A549 (cell line): ENCODE data around the gene AQP5.

Experiments
- CEBPB ChIP-seq, 2 experiments: fragments of >200 bp in 1 of 2; sonication (Bioruptor Twin) in 1 of 2; formaldehyde crosslinking in 1 of 2; IDR thresholded peaks; 2 replicates each; pipeline ENCODE4 v1.6.1; 2012 to 2016
- POLR2A ChIP-seq: IDR thresholded peaks from 2 replicates; pipeline ENCODE4 v1.6.1; 2012; ENCODE audit warnings: mild to moderate bottlenecking, low read length

DNA sequence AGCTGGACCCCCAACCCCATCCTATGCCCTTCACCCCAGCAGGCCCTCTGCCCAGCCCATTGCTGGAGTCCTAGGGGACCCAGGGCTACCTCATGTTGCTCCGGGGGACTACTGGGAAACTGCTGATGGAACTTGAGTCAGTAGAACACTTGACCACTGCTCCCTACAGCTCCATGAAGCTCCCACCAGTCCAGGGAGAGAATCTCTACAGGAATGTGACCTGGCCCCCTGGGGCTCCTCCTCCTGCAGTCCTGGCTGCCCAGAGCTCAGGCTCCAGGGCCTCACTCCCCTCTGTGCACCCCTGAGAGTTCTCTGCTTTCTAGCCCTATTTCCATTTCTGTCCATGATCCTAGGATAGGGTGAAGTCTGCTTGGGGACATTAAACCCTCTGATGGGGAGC lies 22.0 kb upstream of the AQP5 start:
- TF ChIP-seq CEBPB (IDR thresholded peaks at IDR 0.05) (no peak), POLR2A (no peak)
